MM.1S (cell line): ENCODE results near the gene IMMP2L.

ENCODE experiments used
- CTCF ChIP-seq: fragments of 300-600 bp; sonication (generic); IDR thresholded peaks from 2 replicates; pipeline ENCODE4 v1.5.1; 2016; ENCODE audit warnings: antibody characterized with exemption, low read length, mixed read lengths
- EZH2 ChIP-seq: fragments of 300-600 bp; sonication (generic); optimal IDR thresholded peaks from 2 replicates; pipeline ENCODE3; 2017; ENCODE audit warnings: low read depth, mild to moderate bottlenecking, antibody characterized with exemption, low read length, mixed read lengths

DNA sequence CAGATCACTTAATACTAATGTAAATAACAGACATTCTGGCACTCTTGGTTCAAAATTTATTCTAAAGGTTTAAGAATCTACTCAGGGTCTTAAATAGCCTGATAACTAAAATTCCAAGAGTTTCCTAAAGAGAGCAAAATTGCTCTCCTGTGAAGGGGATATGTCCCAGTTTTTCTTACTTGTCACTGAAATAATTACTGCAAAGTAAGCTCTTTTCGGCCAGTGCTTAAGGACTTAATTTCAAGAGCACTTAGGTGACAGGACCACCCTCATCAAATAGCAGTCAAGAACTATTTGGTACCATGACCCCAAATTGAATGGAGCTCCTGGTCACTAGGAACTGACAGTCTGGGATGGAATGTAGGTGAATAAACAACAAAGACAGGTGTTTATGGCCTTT, 1.8 kb upstream of the IMMP2L start:
- TF ChIP-seq CTCF = no peak
- TF ChIP-seq EZH2 = no peak
